ENCODE results near the gene DNAJC25. TPM values are rescaled to one million over a fixed set of nuclear protein-coding genes. Genes with fewer than 3 reads are reported as not detected.
A peak's percentile ranks its signal among the peaks of the same experiment; 100 is the strongest.

The DNAJC25 gene
- total and polyA plus RNA-seq, 2 of the 8 experiments (the other 6 are each of a cell fraction or from before 2014, with no cell fraction given) = 2.7 to 6.2 TPM

DNA sequence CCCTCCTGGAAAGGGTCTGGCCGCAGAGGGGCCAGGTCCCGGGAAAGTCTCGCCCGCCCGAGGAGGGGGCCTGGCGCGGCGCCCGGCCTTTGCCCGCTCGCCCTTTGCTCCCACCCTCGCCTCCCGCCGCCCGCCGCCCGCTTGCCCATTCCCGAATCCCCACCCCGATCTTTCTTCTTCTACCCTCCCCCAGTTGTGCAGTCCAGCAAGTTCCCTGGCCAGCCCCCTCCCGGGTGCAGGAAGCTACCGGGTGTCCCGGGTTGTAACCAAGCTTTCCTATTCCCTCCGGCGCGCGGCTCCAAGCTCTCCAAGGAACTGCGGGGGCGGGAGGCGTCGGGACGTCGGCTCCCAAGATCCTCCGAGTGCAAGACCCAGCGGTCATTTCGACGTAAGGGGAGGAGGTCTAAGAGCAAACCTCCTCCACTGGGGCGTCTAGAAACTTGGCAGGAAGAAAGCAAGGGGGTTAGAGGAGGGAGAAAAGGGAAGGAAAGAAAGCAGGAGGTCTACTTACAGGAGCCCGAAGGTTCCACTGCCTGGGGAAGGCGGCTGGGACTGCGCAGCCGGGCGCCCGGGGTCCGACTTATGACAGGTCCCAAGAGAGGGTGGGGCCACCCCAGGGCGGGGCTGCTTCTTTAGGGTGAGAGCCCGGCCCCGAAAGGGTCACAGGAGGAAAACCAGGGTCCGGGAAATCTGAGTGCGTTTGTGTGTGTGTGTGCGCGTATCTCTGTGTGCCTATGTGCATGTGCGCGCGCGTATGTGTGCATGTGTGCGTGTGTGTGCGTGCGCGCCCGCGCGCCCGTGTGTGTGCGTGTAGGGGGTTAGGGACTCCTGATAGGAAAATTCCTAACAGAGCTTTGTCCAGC is 31.8 kb upstream of the DNAJC25 start, which contains the start of gene PTGR1 (continued):
- TF ChIP-seq SIN3A (conservative IDR thresholded peaks at IDR 0.05 in 1 of 2, IDR thresholded peaks at IDR 0.05 in 1 of 2; ENCODE audit: low read depth in 1 of 2, low read length in 2 of 2) = peak in 1 of 2 experiments; percentile 47; a peak in 2 of 4 replicates
